H9 (cell line): ENCODE measurements around the gene S100A16. TPM values are rescaled to one million over a fixed set of nuclear protein-coding genes. Genes with fewer than 3 reads are reported as not detected.

Source experiments
- DNase-seq: peaks from one replicate; pipeline ENCODE4 v3.0.0-alpha.2; 2017
- H2AFZ ChIP-seq: one replicate; pipeline ENCODE4 v1.6.1; 2013; ENCODE audit warnings: mild to moderate bottlenecking, low read length, control low read depth, moderate library complexity
- H2AK5ac ChIP-seq: 2 replicates; pipeline ENCODE4 v1.6.1; 2013; ENCODE audit warnings: low read length, control low read depth, mixed read lengths; ENCODE audit not compliant: insufficient read length
- H2BK120ac ChIP-seq: one replicate; pipeline ENCODE4 v1.6.1; 2013; ENCODE audit warnings: low read depth, mild to moderate bottlenecking, low read length, control low read depth, inconsistent platforms; ENCODE audit not compliant: poor library complexity, severe bottlenecking
- H2BK12ac ChIP-seq: 2 replicates; pipeline ENCODE4 v1.6.1; 2013; ENCODE audit warnings: low read length, control low read depth, mixed read lengths, low read depth; ENCODE audit not compliant: insufficient read length
- H2BK15ac ChIP-seq: 2 replicates; pipeline ENCODE4 v1.6.1; 2013; ENCODE audit warnings: low read depth, low read length, control low read depth
- H2BK20ac ChIP-seq: one replicate; pipeline ENCODE4 v1.6.1; 2013; ENCODE audit warnings: low read depth, mild to moderate bottlenecking, low read length, control low read depth, inconsistent platforms; ENCODE audit not compliant: poor library complexity, severe bottlenecking
- H2BK5ac ChIP-seq: 2 replicates; pipeline ENCODE4 v1.6.1; 2013; ENCODE audit warnings: low read length, control low read depth, mixed read lengths; ENCODE audit not compliant: insufficient read length
- H3K14ac ChIP-seq: 2 replicates; pipeline ENCODE4 v1.6.1; 2013; ENCODE audit warnings: low read length, control low read depth; ENCODE audit not compliant: insufficient read depth
- H3K18ac ChIP-seq: 2 replicates; pipeline ENCODE4 v1.6.1; 2013; ENCODE audit warnings: low read depth, mild to moderate bottlenecking, mixed read lengths, low read length, control low read depth; ENCODE audit not compliant: insufficient read length
- H3K23ac ChIP-seq: 2 replicates; pipeline ENCODE4 v1.6.1; 2013; ENCODE audit warnings: low read length, control low read depth, mixed read lengths, low read depth; ENCODE audit not compliant: insufficient read length
- H3K23me2 ChIP-seq: 2 replicates; pipeline ENCODE4 v1.6.1; 2013; ENCODE audit warnings: low read depth, mild to moderate bottlenecking, mixed read lengths, low read length, control low read depth; ENCODE audit not compliant: insufficient read length, poor library complexity, severe bottlenecking
- H3K27ac ChIP-seq: 2 replicates; pipeline ENCODE4 v1.5.1; 2013; ENCODE audit warnings: low read length, control low read depth, mixed read lengths, low read depth; ENCODE audit not compliant: insufficient read length
- H3K27me3 ChIP-seq: 2 replicates; pipeline ENCODE4 v1.6.1; 2013; ENCODE audit warnings: low read length, control low read depth, inconsistent platforms; ENCODE audit not compliant: insufficient read depth
- H3K4ac ChIP-seq: 2 replicates; pipeline ENCODE4 v1.6.1; 2013; ENCODE audit warnings: low read depth, mild to moderate bottlenecking, control low read depth, inconsistent platforms, low read length, moderate library complexity
- H3K4me1 ChIP-seq: 2 replicates; pipeline ENCODE4 v1.6.1; 2013; ENCODE audit warnings: low read length, control low read depth, inconsistent platforms; ENCODE audit not compliant: insufficient read depth
- H3K4me2 ChIP-seq: 2 replicates; pipeline ENCODE4 v1.6.1; 2013; ENCODE audit warnings: low read length, control low read depth, mixed read lengths; ENCODE audit not compliant: insufficient read length, insufficient read depth
- H3K56ac ChIP-seq: 2 replicates; pipeline ENCODE4 v1.6.1; 2013; ENCODE audit warnings: low read depth, mild to moderate bottlenecking, mixed read lengths, low read length, control low read depth; ENCODE audit not compliant: insufficient read length
- H3K79me1 ChIP-seq: 2 replicates; pipeline ENCODE4 v1.6.1; 2013; ENCODE audit warnings: low read depth, mild to moderate bottlenecking, moderate library complexity, low read length, control low read depth, inconsistent platforms; ENCODE audit not compliant: insufficient read depth, poor library complexity, severe bottlenecking
- H3K79me2 ChIP-seq: 2 replicates; pipeline ENCODE4 v1.6.1; 2013; ENCODE audit warnings: low read length, control low read depth, inconsistent platforms; ENCODE audit not compliant: insufficient read depth
- H3K9ac ChIP-seq: 2 replicates; pipeline ENCODE4 v1.6.1; 2013; ENCODE audit warnings: low read length, control low read depth, mixed read lengths; ENCODE audit not compliant: insufficient read length; ENCODE audit errors: extremely low read depth
- H3K9me3 ChIP-seq: one replicate; pipeline ENCODE4 v1.6.1; 2013; ENCODE audit warnings: low read depth, low read length, inconsistent platforms; ENCODE audit not compliant: control insufficient read depth
- H3T11ph ChIP-seq: one replicate; pipeline ENCODE4 v1.6.1; 2013; ENCODE audit warnings: mild to moderate bottlenecking, low read length, control low read depth, inconsistent platforms
- H4K20me1 ChIP-seq: one replicate; pipeline ENCODE4 v1.6.1; 2013; ENCODE audit not compliant: control insufficient read depth, insufficient read length, insufficient read depth
- H4K5ac ChIP-seq: 2 replicates; pipeline ENCODE4 v1.6.1; 2013; ENCODE audit warnings: low read depth, mild to moderate bottlenecking, mixed read lengths, low read length, control low read depth; ENCODE audit not compliant: insufficient read length
- H4K8ac ChIP-seq: replicated peaks from 2 replicates; pipeline ENCODE4 v1.6.1; 2013; ENCODE audit warnings: low read length, control low read depth, mixed read lengths, low read depth; ENCODE audit not compliant: insufficient read length
- H4K91ac ChIP-seq: 2 replicates; pipeline ENCODE4 v1.6.1; 2013; ENCODE audit warnings: low read depth, mild to moderate bottlenecking, moderate library complexity, mixed read lengths, low read length, control low read depth; ENCODE audit not compliant: insufficient read length
- H3K27ac Mint-ChIP-seq, 3 experiments: 2 replicates in 2 of 3; 3 replicates in 1 of 3; pipeline ENCODE4 v1.8.0; 2020 to 2021; ENCODE audit warnings: mixed read lengths in 3 of 3, mild to moderate bottlenecking in 1 of 3, moderate library complexity in 1 of 3
- H3K27me3 Mint-ChIP-seq: 2 replicates; pipeline ENCODE4 v1.8.0; 2021; ENCODE audit warnings: low read depth, mild to moderate bottlenecking, moderate library complexity, mixed read lengths
- H3K36me3 Mint-ChIP-seq, 3 experiments: 2 replicates in 2 of 3; 3 replicates in 1 of 3; pipeline ENCODE4 v1.8.0; 2020 to 2021; ENCODE audit warnings: low read depth in 3 of 3, mixed read lengths in 3 of 3; ENCODE audit not compliant: insufficient read depth in 1 of 3
- H3K4me1 Mint-ChIP-seq, 2 experiments: 2 replicates each; pipeline ENCODE4 v1.8.0; 2020; ENCODE audit warnings: mixed read lengths in 2 of 2
- H3K4me3 Mint-ChIP-seq, 2 experiments: 2 replicates in 1 of 2; 3 replicates in 1 of 2; pipeline ENCODE4 v1.8.0; 2020 to 2021; ENCODE audit warnings: mild to moderate bottlenecking in 2 of 2, mixed read lengths in 2 of 2, moderate library complexity in 1 of 2
- H3K9me3 Mint-ChIP-seq, 2 experiments: 2 replicates in 1 of 2; 3 replicates in 1 of 2; pipeline ENCODE4 v1.8.0; 2020; ENCODE audit warnings: mild to moderate bottlenecking in 2 of 2, mixed read lengths in 2 of 2, moderate library complexity in 1 of 2
- CTCF ChIP-seq: fragments of 200-600 bp; sonication (generic); conservative IDR thresholded peaks from 3 replicates; pipeline ENCODE4 v1.8.0; 2021; ENCODE audit warnings: antibody characterized with exemption, mild to moderate bottlenecking
- WGBS: extraction: QIAGEN DNeasy Blood & Tissue Kit; methylation state at CpG from one replicate; pipeline ENCODE4 v1.1.7; 2013; ENCODE audit warnings: missing lambda C conversion rate, low lambda C conversion rate, mixed read lengths; ENCODE audit not compliant: insufficient read length; ENCODE audit errors: extremely low coverage; 5-methylcytosine and 5-hydroxymethylcytosine counted together
- total RNA-seq: library from RNA; stranded (reverse); gene quantifications from 2 replicates; pipeline ENCODE4 v1.2.1, GENCODE V29; 2021

The S100A16 gene
- total RNA-seq, 1 experiment from 2014 or later: 8.0 TPM

GRCh38 chr1:153611356-153611755, 1.6 kb downstream of the S100A16 start:
- no CpG with 5 or more reads among the region's 1 CpG for WGBS

More at GRCh38 chr1:153611356-153611755, 1.6 kb downstream of the S100A16 start:
- H3K4me2 ChIP-seq: no peak overlapping the region
- no peak overlapping the region for H3K56ac ChIP-seq
- H3K18ac ChIP-seq: no peak overlapping the region
- no peak overlapping the region for H4K8ac ChIP-seq
- no peak overlapping the region for H3K27ac ChIP-seq
- no peaks in the 10 kb centered on the region for H3K79me2 ChIP-seq
- Mint-ChIP-seq H3K27me3 (peaks cover 2% of the 10 kb centered on the region), H3K36me3 (peaks cover 0 to 3% (median 0%) of the 10 kb centered on the region in 3 experiments; a peak in 1 of 7 replicates), H3K4me1 (peaks cover 42 to 64% of the 10 kb centered on the region in 2 experiments), H3K4me3 (no peak overlapping the region; a peak in 1 of 5 replicates), H3K27ac (no peak overlapping the region), H3K9me3 (no peaks in the 10 kb centered on the region)
- no peaks in the 10 kb centered on the region for H3K79me1 ChIP-seq
- H3K9ac ChIP-seq: no peak overlapping the region
- H4K5ac ChIP-seq: no peak overlapping the region
- H3K27me3 ChIP-seq: no peaks in the 10 kb centered on the region
- TF ChIP-seq CTCF: no peak
- H3K14ac ChIP-seq: no peak overlapping the region
- H3K23ac ChIP-seq: no peak overlapping the region
- H3K4me1 ChIP-seq: peaks cover 9% of the 10 kb centered on the region; the same call in 1 of the 2 replicates
- no peak overlapping the region for H2AFZ ChIP-seq
- H3T11ph ChIP-seq: no peak overlapping the region
- H2BK12ac ChIP-seq: no peak overlapping the region
- H2BK15ac ChIP-seq: no peak overlapping the region
- H3K23me2 ChIP-seq: peaks cover 3% of the 10 kb centered on the region
- DNase-seq: no peak
- no peaks in the 10 kb centered on the region for H4K20me1 ChIP-seq
- no peak overlapping the region for H2AK5ac ChIP-seq
- H3K9me3 ChIP-seq: no peaks in the 10 kb centered on the region
- no peak overlapping the region for H2BK20ac ChIP-seq
- no peak overlapping the region for H2BK5ac ChIP-seq
- H3K4ac ChIP-seq: no peak overlapping the region
- H4K91ac ChIP-seq: no peak overlapping the region
- H2BK120ac ChIP-seq: no peak overlapping the region
